Islet of Langerhans (tissue), 1 donor: ENCODE measurements around the gene SHANK1.

Source experiments
- FAIRE-seq: peaks from one replicate; lab custom pipeline; 2011; peaks lifted over from hg19 to GRCh38; lab: Jason Lieb, UNC

The SHANK1 gene

DNA sequence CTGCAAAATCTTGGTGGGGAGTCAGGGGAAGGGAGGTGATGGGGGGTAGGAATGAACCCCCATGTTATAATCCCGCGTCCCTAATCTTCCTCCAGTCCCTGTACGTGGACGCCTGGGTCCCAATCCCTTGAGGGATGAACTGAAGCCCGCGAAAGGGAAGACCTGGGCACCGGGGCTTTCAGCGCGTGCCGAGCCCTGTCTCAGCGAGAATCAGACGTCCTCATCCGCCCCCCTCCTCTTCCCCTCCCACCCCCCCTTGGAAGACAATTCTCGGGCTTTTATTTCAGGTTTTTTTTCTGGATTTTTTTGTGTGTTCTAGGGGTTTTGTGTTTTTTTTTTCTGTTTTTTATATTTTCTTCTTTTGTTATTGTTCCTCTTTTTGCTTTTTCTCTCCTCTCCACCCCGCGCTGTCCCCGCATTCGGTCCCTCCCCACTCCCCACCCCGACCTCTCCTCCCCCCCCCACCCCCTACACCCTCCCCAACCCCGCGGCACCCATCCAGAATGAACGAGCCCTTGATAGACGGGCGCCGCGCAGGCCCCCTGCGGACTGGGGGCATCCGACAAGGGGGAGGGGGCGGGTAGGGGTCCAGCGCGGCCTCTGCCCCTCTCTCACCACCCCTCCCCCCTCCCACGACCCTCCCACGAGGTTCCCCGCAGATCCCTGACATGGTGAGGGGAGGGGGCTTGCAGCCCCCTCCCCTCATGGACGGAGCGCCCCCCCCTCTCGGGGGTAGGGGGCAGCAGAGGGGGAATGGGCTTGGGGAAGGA lies 60.1 kb downstream of the SHANK1 start:
- FAIRE-seq, result no peak

DNA sequence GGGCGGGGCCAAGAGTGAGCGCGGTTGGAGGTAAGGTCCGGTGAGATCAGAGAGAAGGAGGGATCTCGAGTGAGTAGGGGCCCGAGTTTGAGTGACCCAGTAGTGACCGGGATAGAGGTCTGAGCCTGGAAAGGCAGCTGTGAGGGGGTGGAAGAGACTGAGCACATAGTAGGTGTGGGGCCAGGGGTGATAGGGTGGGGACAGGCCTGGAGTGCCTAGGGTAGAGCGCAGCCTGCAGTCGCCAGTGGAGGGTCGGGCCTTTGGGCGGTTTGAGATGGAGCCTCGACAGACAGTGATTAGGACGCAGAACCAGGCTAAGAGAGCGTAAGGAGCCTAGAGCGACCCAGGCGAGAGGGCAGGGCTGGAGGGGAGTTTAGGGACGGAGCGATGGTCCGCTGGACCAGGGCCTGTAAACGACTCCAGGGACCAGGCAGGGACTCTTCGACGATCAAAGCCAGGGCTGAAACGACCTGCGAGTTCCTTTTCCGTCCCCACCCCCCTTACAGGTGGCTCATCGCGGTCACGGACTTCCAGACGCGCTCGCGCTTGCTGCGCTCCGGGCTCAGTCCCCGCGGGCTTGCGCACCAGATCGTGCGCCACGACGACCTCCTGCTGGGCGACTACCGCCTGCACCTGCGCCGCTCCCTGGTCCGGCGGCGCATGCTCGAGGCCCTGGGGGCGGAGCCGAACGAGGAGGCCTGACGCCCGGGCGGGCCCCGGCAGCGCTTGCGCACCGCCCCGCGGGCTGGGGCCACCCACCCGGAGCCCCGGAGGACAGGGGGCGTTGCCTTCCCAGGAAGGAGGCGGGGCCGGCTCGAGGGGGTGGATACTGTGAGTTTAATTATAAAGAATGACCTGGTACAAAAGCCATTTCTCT lies 60.9 kb downstream of the SHANK1 start:
- FAIRE-seq, result no peak

DNA sequence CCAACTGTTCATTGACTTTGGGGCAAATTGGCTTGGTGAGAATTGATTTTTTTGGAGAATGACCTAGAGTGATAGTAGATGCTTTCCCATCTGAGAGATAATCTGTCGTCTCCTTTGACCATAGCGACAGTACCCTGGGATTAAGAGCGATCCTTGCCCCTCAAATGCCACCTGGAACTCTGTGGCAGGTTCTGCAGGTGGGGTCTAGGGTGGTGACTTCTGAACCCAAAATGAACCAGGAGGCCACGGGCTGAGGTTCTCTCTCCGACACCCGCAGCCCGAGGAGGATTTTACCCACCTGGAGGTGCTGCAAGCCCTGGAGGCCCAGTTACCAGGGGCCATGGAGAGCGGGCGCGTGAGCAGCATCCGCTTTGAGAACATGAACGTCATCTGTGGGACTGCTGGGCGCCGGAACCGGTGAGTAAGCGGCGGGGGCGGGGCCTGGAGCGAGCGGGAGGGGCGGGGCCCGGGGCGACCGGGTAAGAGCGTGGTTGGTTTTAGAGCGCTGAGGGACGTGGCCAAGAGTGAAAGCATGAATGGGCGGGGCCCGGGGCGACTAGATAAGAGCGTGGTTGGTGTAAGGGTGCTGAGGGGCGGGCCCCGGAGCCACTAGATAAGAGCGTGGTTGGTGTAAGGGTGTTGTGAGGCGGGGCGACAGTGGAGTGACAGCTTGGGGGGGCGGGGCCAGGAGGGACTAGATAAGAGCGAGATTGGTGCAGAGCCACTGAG lies 61.7 kb downstream of the SHANK1 start:
- no peak for FAIRE-seq

DNA sequence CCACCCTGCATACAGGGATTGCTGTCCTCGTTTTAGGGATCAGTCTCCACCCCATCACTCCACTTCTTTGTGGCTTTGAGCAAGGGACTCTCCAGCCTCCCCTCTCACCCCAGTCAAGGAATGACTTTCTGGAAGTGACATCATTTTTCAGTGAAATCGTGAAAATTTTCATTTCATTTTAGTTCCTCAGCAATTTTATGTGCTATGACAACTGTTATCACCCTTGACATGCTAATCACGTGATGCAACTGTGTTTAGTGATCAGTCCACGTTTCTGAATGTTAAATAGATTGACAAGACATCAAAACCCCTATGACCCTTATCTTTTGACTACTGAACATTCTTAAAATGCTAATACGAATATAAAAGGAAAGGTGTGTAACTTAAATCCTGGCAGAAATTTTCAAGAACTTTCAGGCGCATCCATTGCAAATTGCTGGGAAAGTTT lies 62.4 kb downstream of the SHANK1 start:
- no peak for FAIRE-seq

DNA sequence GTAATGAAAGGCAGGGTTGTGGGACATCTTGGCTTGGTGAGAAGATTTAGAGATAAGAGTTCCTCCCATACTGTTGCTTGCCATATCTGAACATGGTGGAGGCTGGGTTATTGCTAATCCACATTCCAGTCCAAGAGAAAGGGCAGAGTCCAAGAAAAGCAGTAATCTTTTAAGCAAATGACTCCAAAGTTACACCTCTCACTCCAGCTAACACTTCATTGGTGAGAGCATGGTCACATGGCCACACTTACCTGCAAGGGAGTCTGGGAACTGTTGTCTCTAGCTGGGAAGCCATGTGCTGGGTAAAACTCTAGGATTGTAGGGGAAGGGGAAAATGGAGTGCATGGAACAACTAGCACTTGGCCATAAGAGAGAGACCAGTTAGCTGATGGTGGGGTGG lies 64.7 kb downstream of the SHANK1 start:
- no peak for FAIRE-seq

DNA sequence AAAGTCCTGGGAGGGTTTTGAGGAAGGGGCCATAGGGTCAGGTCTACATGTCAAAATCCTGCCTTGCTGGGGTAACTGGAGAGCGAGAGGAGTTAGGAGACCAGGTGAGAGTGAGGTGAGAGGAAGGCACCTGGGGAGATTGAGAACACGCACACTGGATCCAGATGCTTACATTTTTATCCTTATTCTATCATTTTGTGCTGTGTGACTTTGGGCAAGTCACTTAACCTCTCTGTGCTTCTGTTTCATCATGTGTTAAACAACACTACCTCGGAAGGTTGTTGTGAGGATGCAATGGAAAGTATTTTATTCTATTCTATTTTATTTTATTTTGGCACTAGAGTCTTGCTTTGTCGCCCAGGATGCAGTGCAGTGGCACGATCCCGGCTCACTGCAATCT lies 66.9 kb downstream of the SHANK1 start:
- FAIRE-seq, result no peak

DNA sequence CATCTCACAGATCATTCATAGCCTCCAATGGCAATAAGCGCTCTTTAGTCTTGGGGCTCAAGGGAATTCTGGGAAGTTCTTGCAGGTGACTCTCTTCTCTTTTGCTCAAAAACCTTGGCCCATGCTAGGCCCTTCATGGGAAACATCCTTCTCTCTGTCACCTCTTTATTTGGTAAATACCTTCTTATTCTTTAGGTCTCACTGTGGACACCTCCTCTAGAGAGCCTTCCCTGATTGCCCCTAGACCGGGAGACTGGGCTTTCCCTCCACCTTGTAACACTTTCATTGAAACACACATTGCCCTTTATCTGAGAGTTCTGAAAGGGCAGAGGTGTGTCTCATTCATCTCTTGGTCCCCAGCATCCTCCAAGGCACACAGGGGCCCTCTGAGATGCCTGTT lies 68.4 kb downstream of the SHANK1 start:
- FAIRE-seq, result no peak

DNA sequence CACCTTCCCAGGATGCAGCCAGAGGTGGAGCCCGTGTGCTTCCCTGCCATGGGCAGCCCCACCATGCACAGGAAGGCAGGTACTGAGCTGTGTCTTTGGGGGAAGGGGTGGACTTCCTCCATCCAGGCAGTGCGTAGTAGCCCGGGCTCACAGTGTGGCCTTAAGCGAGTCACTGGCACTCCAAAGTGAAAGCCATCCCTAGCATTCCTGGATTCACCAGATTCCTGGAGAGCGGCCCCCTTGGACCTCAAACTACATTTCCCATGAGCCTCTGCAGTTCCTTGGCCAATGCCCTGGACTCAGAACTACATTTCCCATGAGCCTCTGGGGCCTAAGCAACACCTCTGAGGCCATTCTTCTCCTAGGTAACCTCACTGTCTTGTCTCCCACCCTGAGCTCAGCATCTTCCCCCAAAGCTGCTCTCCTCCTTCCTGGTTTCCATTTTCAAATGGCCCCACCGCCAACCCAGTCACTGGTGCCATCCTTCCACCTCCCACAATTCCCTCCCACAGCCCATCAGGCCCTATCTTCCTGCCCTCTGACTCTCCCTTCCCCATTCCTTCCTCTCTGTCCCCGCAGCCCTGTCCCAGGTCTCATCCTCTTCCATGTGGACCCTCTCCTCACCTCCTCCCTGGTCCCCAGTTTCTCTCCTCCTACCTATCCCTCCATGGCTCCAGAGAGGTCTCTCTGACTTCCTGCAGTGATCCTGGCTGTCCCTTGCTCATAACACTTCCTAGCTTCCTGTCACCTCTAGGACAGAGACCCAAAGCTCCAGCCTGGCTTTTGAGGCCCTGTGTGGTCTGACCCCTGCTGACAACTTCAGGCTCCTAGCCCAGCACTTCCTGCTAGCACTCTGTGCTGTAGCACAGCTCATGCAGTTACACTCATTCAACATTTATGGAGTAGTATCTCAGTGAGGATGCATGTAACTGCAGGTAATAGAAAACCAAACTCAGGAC lies 69.9 kb downstream of the SHANK1 start, which contains the start of gene C19orf81:
C19orf81 (plus strand) TSS at position 13 of the 959 bp plus-strand sequence; CDS start at position 13, 0 bp downstream.
- FAIRE-seq, result no peak

DNA sequence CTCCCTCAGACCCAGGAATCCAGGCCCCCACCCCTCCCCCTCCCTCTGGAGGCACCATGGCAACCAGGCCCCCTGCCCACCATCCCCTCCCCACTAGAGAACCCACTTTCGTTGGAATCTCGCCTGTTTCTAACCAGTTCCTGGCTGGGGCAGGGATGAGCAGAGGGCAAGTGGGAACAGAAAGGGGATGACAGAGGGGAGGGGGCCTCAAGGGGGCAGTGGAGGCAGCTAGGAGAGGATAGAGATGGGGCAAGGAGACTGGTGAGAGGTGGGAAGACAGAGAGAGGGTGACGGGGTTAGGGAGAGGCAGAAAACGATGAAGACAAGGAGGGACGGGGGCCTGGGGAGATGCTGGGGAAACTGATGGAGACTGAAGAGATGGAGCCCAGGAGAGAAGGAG lies 70.9 kb downstream of the SHANK1 start:
- FAIRE-seq, result no peak

DNA sequence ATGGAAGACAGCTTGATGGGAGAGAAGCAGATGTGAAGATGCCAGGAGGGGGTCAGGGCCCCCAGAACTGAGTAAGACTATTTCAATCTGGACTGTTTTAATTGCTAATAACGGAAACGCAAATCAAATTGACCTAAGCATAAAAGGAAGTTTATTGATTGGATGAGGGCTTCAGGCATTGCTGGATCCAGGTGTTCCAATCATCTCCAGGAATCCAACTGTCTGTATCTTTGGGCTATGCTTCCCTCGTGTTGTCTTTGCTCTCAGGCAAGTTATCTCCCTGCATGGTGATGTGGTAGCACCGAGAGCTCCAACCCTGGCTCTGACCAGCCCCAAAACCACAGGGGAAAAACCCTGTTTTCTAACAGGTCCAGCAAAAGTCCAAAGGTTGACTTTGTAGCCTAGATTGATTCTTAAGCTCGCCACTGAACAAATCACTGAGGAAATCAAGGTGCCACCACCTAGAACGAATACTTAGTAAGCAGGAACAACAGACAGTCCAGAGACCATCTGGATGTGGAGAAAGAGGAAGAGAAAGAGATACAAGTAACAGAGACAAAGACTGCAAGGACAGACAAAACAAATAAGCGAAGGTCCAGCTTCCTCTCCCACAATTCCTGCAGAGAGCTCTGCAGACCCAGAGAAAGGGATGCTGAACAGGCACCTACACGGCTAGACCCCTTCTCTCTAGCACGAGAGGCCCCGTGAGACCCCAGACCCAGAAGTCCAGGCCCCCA lies 71.6 kb downstream of the SHANK1 start:
- FAIRE-seq, result no peak

DNA sequence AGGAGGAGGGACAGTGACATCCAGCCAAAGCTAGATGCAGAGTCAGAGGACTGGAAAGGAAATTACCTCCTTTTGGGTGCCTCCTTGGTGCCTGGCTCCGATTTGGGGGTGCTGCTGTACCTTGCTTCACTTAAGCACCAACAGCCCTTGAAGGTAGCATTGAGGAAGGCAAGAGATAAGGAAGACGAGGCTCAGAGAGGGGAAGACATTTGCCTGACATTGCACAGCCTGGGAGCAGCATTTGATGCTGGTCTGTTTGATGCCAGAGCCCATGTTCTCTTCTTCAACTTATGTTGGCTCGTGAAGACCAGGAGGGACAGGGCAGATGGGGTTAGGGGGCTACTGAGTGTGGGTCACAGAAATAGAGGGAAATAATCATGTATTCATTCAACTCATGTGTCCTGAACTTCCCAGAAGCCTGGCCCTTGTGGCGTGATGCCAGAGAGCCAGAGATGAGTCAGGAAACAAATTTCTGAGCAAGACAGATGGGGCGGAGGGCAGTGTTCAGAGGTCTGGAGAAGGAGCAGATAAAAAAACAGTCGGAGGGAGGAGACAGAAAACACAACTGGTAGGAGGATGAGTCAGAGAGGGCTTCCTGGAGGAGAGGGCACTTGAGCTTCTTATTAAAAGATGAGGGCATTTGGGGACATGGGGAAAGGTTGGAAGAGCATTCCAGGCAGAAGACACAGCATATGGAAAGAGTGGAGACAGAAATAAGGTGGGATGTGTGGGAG lies 73.4 kb downstream of the SHANK1 start:
- no peak for FAIRE-seq

DNA sequence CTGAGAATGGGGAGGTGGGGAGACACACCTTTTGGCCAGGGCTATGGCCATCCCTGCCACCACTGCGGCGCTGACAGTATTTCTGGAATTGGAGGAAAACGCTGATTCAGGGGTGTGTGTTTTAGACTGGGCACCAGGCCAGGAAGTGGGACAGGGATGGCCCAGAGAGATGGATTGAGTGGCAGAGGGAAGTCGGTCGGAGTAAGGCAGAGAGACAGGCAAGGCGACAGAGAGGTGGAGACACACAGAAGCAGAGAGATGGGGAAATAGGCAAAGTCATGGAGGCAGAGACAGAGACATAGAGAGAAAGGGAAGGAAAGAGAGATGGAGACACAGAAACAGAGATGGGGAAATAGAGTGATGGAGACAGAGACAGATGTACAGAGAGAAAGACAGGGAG lies 74.5 kb downstream of the SHANK1 start:
- no peak for FAIRE-seq

DNA sequence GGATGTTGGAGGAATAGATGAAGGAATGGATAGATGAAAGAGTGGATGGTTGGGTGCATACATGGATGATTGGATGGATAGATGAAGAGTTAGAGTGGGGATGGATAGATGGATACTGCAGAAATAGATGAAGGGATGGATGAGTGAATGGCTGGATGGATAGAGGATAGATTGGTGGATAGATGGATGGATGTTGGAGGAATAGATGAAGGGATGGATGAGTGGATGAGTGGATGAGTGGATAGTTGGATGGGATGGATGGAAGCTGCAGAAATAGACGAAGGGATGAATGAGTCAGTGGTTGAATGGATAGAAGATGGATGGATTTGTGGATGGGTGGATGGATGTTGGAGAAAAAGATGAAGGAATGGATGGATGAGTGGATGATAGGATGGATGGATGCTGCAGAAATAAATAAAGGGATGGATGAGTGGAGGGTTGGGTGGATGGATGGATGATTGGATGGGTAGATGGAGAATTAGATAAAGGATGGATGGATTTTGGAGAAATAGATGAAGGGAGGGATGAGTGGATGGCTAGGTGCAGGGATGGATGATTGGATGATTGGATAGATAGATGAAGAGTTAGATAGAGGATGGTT lies 75.2 kb downstream of the SHANK1 start:
- FAIRE-seq, result no peak

DNA sequence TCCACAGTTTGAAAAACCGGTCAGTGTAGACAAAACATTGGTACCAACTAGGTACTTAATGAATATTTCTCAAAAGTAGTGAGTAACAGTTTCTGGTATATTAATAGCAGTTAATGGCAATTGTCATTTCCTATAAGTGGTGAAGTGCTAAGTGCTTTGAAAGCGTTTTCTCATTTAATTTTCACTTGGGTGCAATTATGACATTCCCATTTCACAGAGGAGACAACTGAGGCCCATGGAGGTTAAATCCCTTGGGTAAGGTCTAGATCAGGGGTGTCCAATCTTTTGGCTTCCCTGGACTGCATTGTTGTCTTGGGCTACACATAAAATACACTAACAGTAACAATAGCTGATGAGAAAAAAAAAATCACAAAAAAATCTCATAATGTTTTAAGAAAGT lies 79.2 kb downstream of the SHANK1 start:
- FAIRE-seq, result no peak

DNA sequence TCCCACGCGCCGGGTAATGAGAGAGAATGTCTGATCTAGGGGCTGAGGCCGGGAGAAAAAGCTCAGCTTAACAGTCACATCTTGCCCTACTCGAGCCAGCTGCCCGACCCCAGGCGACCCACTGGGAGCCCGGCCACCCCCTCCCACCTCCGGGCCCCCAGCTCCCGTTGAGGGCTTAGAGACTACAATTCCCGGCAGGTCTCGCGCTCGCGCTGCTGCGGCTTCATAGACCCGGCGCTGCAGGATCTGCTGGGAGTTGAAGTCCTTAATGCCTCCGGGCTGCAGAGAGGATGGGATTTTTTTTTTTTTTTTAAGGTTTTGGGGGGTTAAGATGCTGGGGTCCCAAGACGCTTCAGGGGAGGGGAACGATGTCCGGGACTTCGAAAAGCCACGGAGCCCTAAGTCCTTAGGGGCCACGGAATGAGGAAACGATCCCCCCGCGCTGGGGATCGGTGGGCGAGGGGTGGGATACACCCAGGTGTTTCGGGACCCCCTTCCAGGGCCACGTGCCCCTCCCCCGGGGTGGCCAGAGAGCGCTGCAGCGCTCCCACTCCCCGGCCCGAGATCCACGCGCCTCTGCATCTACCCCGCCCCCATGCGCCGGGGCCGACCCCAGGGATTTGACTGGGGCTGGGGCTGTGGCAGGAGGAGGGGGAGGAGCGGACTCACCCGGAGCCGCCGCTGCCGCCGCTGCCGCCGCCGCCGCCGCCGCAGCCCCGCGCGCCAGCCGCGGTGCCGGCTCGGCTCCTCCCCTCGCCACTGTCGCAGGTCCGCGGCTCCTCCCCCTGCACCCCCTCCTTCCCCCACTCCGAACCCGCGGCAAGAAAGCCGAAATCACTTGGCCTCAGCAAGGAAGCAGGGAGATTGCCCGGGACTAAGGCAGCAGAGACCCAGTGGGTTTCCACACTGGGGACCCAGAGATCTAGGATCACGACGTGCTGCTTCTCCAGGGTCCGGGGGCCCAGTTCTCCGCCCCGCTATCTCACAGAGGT lies 80.2 kb downstream of the SHANK1 start, which contains the start of gene SYT3:
SYT3 (minus strand) TSS at position 761 of the 992 bp plus-strand sequence. CDS start 2,470 bp downstream, outside the sequence.
- no peak for FAIRE-seq

DNA sequence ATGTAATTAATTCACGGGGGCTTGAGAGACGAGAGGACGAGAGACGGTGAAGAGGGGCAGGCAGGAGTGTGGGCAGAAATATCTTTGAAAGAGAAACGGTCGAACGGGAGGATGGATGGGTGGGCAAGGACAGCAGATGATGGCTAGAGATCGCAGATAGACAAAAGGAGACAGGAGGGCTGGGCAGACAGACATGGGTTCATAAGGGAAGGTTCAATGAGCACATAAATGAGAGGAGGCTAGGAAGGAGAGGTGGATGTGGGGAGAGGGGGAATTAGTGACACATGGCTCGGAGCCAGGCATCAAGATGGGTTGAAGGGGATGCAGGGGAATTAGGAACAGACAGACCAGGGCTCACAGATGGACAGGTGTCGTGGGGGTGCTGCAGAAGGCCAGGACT lies 81.0 kb downstream of the SHANK1 start:
- FAIRE-seq, result no peak

DNA sequence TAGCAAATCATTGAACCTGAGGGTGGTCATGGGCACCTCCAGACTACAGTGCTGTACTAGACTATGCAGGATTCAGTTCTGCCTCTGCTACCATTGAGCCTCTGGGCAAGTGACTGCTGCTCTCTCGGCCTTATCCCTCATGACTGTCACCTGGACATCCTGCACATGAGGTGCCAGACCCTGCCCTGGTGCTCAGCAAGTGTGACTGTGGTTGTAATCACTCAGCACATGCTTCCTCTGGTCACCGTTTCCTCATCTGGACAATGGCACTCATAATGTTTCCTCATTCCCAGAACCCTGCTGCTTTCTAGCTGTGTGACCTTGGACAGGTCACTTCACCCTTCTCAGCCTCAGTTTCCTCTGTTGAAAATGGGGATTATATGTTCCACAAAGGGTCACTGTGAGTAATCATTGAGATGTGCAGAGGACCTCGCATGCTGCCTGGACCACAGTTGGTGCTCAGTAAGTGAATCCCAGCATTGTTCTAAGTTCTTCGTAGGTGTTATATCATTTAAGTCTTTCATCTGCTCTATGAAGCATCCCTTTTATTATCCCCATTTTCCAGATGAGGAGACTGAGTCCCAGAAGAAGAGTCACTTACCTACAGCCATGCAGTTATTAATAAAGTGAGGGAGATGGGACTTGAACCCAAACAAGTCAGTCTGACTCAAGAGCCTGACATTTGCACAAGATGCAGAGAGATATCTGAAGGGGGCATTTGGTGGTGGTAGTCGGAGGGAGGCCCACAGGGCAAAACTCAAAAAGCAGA lies 83.1 kb downstream of the SHANK1 start:
- no peak for FAIRE-seq
